Measurements from ENCODE around the gene GAREM1.

GRCh38 chr18:32420084-32420750 is 50.5 kb downstream of the GAREM1 start:
- TF ChIP-seq CTCF (conservative IDR thresholded peaks at IDR 0.05; ENCODE audit: low read depth, low read length): no peak
- TF ChIP-seq EZH2phosphoT487 (IDR thresholded peaks at IDR 0.05; ENCODE audit: borderline replicate concordance, low read length): no peak
